ENCODE results near the gene APBB1IP. TPM values are rescaled to one million over a fixed set of nuclear protein-coding genes. Genes with fewer than 3 reads are reported as not detected.

APBB1IP gene
- total and polyA plus RNA-seq, 4 donors: 5.4 to 33.5 (median 19.1) TPM

GRCh38 chr10:26422977-26423376, 15.2 kb upstream of the APBB1IP start:
- Histone ChIP-seq H3K27ac (ENCODE audit: low read depth in 1 of 2, low read length in 1 of 2) (no peak overlapping the region), H3K4me1 (ENCODE audit: control insufficient read depth in 5 of 5, insufficient read depth in 5 of 5, low read length in 5 of 5) (no peaks in the 10 kb centered on the region), H3K4me3 (no peak overlapping the region), H3K9ac (ENCODE audit: insufficient read depth in 1 of 2, low read length in 2 of 2) (no peak overlapping the region), H3K9me3 (ENCODE audit: control insufficient read depth in 4 of 4, insufficient read depth in 3 of 4, low read length in 3 of 4) (no peaks in the 10 kb centered on the region), H3K36me3 (ENCODE audit: control insufficient read depth in 4 of 4, insufficient read depth in 4 of 4, low read length in 4 of 4) (no peaks in the 10 kb centered on the region), H3K27me3 (ENCODE audit: control insufficient read depth in 3 of 3, insufficient read depth in 3 of 3, low read length in 2 of 3) (no peaks in the 10 kb centered on the region)
- no peak for TF ChIP-seq CTCF (IDR thresholded peaks at IDR 0.05; ENCODE audit: control extremely low read depth, extremely low read depth)
- DNase-seq (no peak), ATAC-seq (ENCODE audit: insufficient read depth, low FRiP score) (no peak)
- 84 to 93% methylated on average over 3 of the region's 3 CpGs for WGBS, 2 donors

GRCh38 chr10:26423722-26424121, 14.4 kb upstream of the APBB1IP start:
- Histone ChIP-seq H3K9ac (ENCODE audit: insufficient read depth in 1 of 2, low read length in 2 of 2) (no peak overlapping the region), H3K4me1 (ENCODE audit: control insufficient read depth in 5 of 5, insufficient read depth in 5 of 5, low read length in 5 of 5) (no peaks in the 10 kb centered on the region), H3K36me3 (ENCODE audit: control insufficient read depth in 4 of 4, insufficient read depth in 4 of 4, low read length in 4 of 4) (no peaks in the 10 kb centered on the region), H3K27ac (ENCODE audit: low read depth in 1 of 2, low read length in 1 of 2) (no peak overlapping the region), H3K4me3 (no peak overlapping the region), H3K27me3 (ENCODE audit: control insufficient read depth in 3 of 3, insufficient read depth in 3 of 3, low read length in 2 of 3) (no peaks in the 10 kb centered on the region), H3K9me3 (ENCODE audit: control insufficient read depth in 4 of 4, insufficient read depth in 3 of 4, low read length in 3 of 4) (no peaks in the 10 kb centered on the region)
- no peak for DNase-seq
- no peak for TF ChIP-seq CTCF (IDR thresholded peaks at IDR 0.05; ENCODE audit: control extremely low read depth, extremely low read depth)
- ATAC-seq (ENCODE audit: insufficient read depth, low FRiP score): no peak
- 76 to 78% methylated on average over 3 of the region's 3 CpGs for WGBS, 2 donors

- Histone ChIP-seq H3K9me3 (ENCODE audit: control insufficient read depth in 4 of 4, insufficient read depth in 3 of 4, low read length in 3 of 4) (peaks cover 0 to 2% (median 0%) of the 10 kb centered on the region in 4 donors), H3K9ac (ENCODE audit: insufficient read depth in 1 of 2, low read length in 2 of 2) (no peak overlapping the region), H3K36me3 (ENCODE audit: control insufficient read depth in 4 of 4, insufficient read depth in 4 of 4, low read length in 4 of 4) (no peaks in the 10 kb centered on the region), H3K4me3 (no peak overlapping the region), H3K27me3 (ENCODE audit: control insufficient read depth in 3 of 3, insufficient read depth in 3 of 3, low read length in 2 of 3) (no peaks in the 10 kb centered on the region), H3K4me1 (ENCODE audit: control insufficient read depth in 5 of 5, insufficient read depth in 5 of 5, low read length in 5 of 5) (peaks cover 0 to 3% (median 0%) of the 10 kb centered on the region in 5 donors), H3K27ac (ENCODE audit: low read depth in 1 of 2, low read length in 1 of 2) (peak overlapping the region in 1 of 2 donors; percentile 26)
- DNase-seq: no peak
- TF ChIP-seq CTCF (IDR thresholded peaks at IDR 0.05; ENCODE audit: control extremely low read depth, extremely low read depth): no peak
- peak; percentile 58 for ATAC-seq (ENCODE audit: insufficient read depth, low FRiP score)
- WGBS, 2 donors: 31 to 33% methylated on average over 4 of the region's 4 CpGs
Measured at GRCh38 chr10:26430641-26431163, 7.4 kb upstream of the APBB1IP start.

GRCh38 chr10:26432938-26433337, 5.2 kb upstream of the APBB1IP start:
- Histone ChIP-seq H3K9me3 (ENCODE audit: control insufficient read depth in 4 of 4, insufficient read depth in 3 of 4, low read length in 3 of 4) (peaks cover 0 to 3% (median 0%) of the 10 kb centered on the region in 4 donors), H3K36me3 (ENCODE audit: control insufficient read depth in 4 of 4, insufficient read depth in 4 of 4, low read length in 4 of 4) (no peaks in the 10 kb centered on the region), H3K27me3 (ENCODE audit: control insufficient read depth in 3 of 3, insufficient read depth in 3 of 3, low read length in 2 of 3) (peaks cover 0 to 14% (median 10%) of the 10 kb centered on the region in 3 donors), H3K4me1 (ENCODE audit: control insufficient read depth in 5 of 5, insufficient read depth in 5 of 5, low read length in 5 of 5) (peaks cover 0 to 5% (median 0%) of the 10 kb centered on the region in 5 donors), H3K4me3 (no peak overlapping the region), H3K27ac (ENCODE audit: low read depth in 1 of 2, low read length in 1 of 2) (no peak overlapping the region), H3K9ac (ENCODE audit: insufficient read depth in 1 of 2, low read length in 2 of 2) (no peak overlapping the region)
- no peak for DNase-seq
- WGBS, 2 donors: 98 to 100% methylated on average over 1 of the region's 1 CpG
- ATAC-seq (ENCODE audit: insufficient read depth, low FRiP score): no peak
- no peak for TF ChIP-seq CTCF (IDR thresholded peaks at IDR 0.05; ENCODE audit: control extremely low read depth, extremely low read depth)
